Activated T-helper 17 cell treated with anti-CD3 and anti-CD28 coated beads, Interleukin-2, amount 50 U/mL, for 72 hours (primary cell): ENCODE data around the gene FBXW5. TPM values are rescaled to one million over a fixed set of nuclear protein-coding genes. Genes with fewer than 3 reads are reported as not detected.

Experiments
- ATAC-seq: fragments of 150-1000 bp; cut with Tn5 transposase; replicated peaks from 2 replicates; pipeline ENCODE4 v1.10.0; 2021; ENCODE audit warnings: mild to moderate bottlenecking, moderate library complexity
- H3K27ac Mint-ChIP-seq: one replicate; pipeline ENCODE4 v1.8.0; 2022; ENCODE audit warnings: mixed read lengths
- H3K27me3 Mint-ChIP-seq: one replicate; pipeline ENCODE4 v1.8.0; 2022; ENCODE audit warnings: mixed read lengths
- H3K36me3 Mint-ChIP-seq: one replicate; pipeline ENCODE4 v1.8.0; 2022; ENCODE audit warnings: low read depth, mild to moderate bottlenecking, mixed read lengths
- H3K4me1 Mint-ChIP-seq: one replicate; pipeline ENCODE4 v1.8.0; 2022; ENCODE audit warnings: mixed read lengths
- H3K4me3 Mint-ChIP-seq: one replicate; pipeline ENCODE4 v1.8.0; 2022; ENCODE audit warnings: mild to moderate bottlenecking, mixed read lengths
- H3K9me3 Mint-ChIP-seq: one replicate; pipeline ENCODE4 v1.8.0; 2022; ENCODE audit warnings: mixed read lengths
- total RNA-seq, 2 donors: library from RNA; stranded (reverse); gene quantifications; one replicate each; pipeline ENCODE4 v1.2.3, GENCODE V29; 2022

Gene FBXW5
- total RNA-seq, 2 donors from 2014 or later, result 91.0 to 99.2 TPM

GRCh38 chr9:136942112-136942880, 2.2 kb downstream of the FBXW5 start:
- peak overlapping the region; percentile 58 for H3K4me3 Mint-ChIP-seq
- H3K9me3 Mint-ChIP-seq, result no peaks in the 10 kb centered on the region
- H3K36me3 Mint-ChIP-seq, result peaks cover 38% of the 10 kb centered on the region
- H3K4me1 Mint-ChIP-seq, result peaks cover 6% of the 10 kb centered on the region
- ATAC-seq, result no peak
- no peak overlapping the region for H3K27ac Mint-ChIP-seq
- H3K27me3 Mint-ChIP-seq, result no peaks in the 10 kb centered on the region

GRCh38 chr9:136941231-136942111, 3.1 kb downstream of the FBXW5 start:
- peaks cover 6% of the 10 kb centered on the region for H3K4me1 Mint-ChIP-seq
- ATAC-seq, result no peak
- no peak overlapping the region for H3K4me3 Mint-ChIP-seq

GRCh38 chr9:136940526-136941230, 3.9 kb downstream of the FBXW5 start:
- no peak overlapping the region for H3K27ac Mint-ChIP-seq
- H3K36me3 Mint-ChIP-seq, result peaks cover 38% of the 10 kb centered on the region
- no peak for ATAC-seq
- H3K4me3 Mint-ChIP-seq, result no peak overlapping the region
- H3K27me3 Mint-ChIP-seq, result no peaks in the 10 kb centered on the region
- peaks cover 6% of the 10 kb centered on the region for H3K4me1 Mint-ChIP-seq
- no peaks in the 10 kb centered on the region for H3K9me3 Mint-ChIP-seq

More at GRCh38 chr9:136941231-136942111, 3.1 kb downstream of the FBXW5 start:
- Mint-ChIP-seq H3K27ac (no peak overlapping the region), H3K36me3 (peaks cover 38% of the 10 kb centered on the region), H3K27me3 (no peaks in the 10 kb centered on the region), H3K9me3 (no peaks in the 10 kb centered on the region)

DNA sequence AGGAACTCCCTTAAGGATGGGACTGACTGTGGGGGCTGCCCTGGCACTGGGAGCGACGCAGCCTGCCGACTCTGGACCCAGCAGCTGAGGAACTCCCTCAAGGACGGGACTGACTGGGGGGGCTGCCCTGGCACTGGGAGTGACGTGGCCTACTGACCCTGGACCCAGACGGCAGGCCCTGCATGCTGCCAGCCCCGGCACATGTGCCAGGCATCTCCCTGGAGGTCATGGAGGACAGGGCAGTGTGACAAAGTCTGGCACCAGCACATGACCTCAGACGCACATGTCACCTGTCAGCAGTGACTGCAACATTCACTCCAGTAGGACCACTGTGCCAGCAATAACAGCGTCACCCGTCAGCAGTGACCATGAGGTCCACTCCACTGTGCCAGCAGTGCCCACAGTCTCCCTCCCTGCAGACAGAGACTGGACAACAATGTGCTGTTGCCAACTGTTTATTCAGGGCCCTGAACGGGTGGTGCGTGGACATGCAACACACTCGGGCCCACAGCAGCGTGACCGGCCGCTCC, 4.5 kb downstream of the FBXW5 start:
- Mint-ChIP-seq H3K27me3 (no peaks in the 10 kb centered on the region), H3K27ac (no peak overlapping the region), H3K4me1 (peaks cover 6% of the 10 kb centered on the region), H3K36me3 (peaks cover 38% of the 10 kb centered on the region), H3K4me3 (no peak overlapping the region), H3K9me3 (no peaks in the 10 kb centered on the region)
- no peak for ATAC-seq

DNA sequence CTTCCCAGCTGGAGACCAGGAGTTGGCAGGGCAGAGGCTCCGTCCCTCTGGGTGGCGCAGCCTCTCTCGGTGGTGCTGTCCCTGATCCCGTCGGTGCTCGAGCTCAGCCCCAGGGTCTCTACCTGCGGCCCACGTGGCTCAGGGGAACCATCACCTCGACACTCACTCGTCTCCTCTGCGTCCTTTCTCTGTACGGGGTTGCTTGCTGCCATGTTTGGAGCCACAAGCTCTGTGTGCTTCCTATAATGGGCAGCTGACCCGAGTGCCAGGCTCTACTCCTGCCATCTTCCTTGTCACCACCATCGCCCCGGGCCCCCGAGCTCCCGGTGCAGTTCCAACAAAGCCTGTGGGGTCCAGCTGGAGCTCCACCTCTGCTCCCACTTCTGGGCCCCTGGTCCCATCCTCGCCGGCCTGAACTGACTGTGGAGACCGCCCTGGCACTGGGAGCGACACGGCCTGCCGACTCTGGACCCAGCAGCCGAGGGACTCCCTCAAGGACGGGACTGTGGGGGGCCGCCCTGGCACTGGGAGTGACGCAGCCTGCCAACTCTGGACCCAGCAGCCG, 5.0 kb downstream of the FBXW5 start:
- Mint-ChIP-seq H3K4me3 (no peak overlapping the region), H3K27me3 (no peaks in the 10 kb centered on the region), H3K4me1 (peaks cover 6% of the 10 kb centered on the region), H3K27ac (peak overlapping the region; percentile 61), H3K36me3 (peaks cover 38% of the 10 kb centered on the region), H3K9me3 (no peaks in the 10 kb centered on the region)
- ATAC-seq, result no peak

- ATAC-seq, result no peak
- H3K4me1 Mint-ChIP-seq, result peaks cover 14% of the 10 kb centered on the region
- H3K27ac Mint-ChIP-seq, result peak overlapping the region; percentile 25
- no peaks in the 10 kb centered on the region for H3K27me3 Mint-ChIP-seq
- no peaks in the 10 kb centered on the region for H3K9me3 Mint-ChIP-seq
- H3K4me3 Mint-ChIP-seq, result no peak overlapping the region
- peaks cover 35% of the 10 kb centered on the region for H3K36me3 Mint-ChIP-seq
Measured at GRCh38 chr9:136937186-136938001, 7.1 kb downstream of the FBXW5 start.

GRCh38 chr9:136936645-136937170, 7.8 kb downstream of the FBXW5 start:
- Mint-ChIP-seq H3K4me3 (no peak overlapping the region), H3K27ac (no peak overlapping the region), H3K4me1 (peaks cover 20% of the 10 kb centered on the region), H3K9me3 (no peaks in the 10 kb centered on the region), H3K27me3 (no peaks in the 10 kb centered on the region), H3K36me3 (peaks cover 36% of the 10 kb centered on the region)
- no peak for ATAC-seq

- H3K36me3 Mint-ChIP-seq, result peaks cover 38% of the 10 kb centered on the region
- H3K4me1 Mint-ChIP-seq, result peaks cover 22% of the 10 kb centered on the region
- H3K9me3 Mint-ChIP-seq, result no peaks in the 10 kb centered on the region
- no peak for ATAC-seq
- H3K4me3 Mint-ChIP-seq, result no peak overlapping the region
- no peaks in the 10 kb centered on the region for H3K27me3 Mint-ChIP-seq
- no peak overlapping the region for H3K27ac Mint-ChIP-seq
Measured at GRCh38 chr9:136935651-136936050, 8.9 kb downstream of the FBXW5 start.

DNA sequence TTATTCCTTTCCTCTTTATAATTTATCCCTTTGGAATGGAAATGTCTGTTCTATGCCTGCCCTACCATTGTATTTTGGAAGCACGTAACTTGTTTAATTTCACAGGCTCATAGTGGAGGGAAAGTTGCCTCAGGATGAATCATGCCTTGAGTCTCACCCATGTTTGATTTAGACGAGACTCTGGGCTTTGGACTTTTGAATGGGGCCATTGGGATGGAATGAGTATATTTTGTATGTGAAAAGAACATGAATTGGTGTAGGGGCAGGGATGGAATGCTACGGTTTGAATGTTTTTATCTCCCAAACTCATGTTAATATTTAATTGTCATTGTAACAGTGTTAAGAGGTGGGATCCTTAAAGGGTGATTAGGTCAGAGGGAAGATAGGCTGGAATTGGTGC, 10.3 kb downstream of the FBXW5 start:
- ATAC-seq, result no peak
- Mint-ChIP-seq H3K27me3 (no peaks in the 10 kb centered on the region), H3K36me3 (peaks cover 47% of the 10 kb centered on the region), H3K27ac (no peak overlapping the region), H3K4me3 (no peak overlapping the region), H3K4me1 (peaks cover 20% of the 10 kb centered on the region), H3K9me3 (no peaks in the 10 kb centered on the region)

DNA sequence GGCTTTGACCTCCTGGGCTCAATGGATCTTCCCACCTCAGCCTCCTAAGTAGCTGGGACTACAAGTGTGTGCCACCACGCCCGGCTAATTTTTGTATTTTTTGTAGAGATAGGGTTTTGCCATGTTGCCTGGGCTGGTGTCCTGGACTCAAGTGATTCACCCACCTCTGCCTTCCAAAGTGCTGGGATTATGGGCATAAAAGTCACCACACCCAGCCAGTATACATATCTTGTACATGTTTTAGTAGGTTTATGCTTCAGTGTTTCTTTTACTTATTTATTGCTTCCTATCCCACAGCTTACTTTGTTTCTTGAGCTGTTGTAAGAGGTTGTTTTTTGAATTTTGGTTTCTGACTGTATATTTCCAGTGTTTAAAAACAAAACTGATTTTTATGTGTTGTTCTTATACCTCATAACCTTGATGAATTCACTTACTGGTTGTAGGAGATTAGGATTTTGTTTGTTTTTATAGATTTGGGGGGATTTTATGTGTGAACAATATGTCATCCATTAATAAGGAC, 12.9 kb downstream of the FBXW5 start:
- H3K4me1 Mint-ChIP-seq, result peaks cover 20% of the 10 kb centered on the region
- ATAC-seq, result peak; percentile 52
- peak overlapping the region; percentile 43 for H3K4me3 Mint-ChIP-seq
- H3K36me3 Mint-ChIP-seq, result peaks cover 62% of the 10 kb centered on the region
- no peaks in the 10 kb centered on the region for H3K27me3 Mint-ChIP-seq
- no peaks in the 10 kb centered on the region for H3K9me3 Mint-ChIP-seq
- peak overlapping the region; percentile 86 for H3K27ac Mint-ChIP-seq

GRCh38 chr9:136930014-136930413, 14.5 kb downstream of the FBXW5 start:
- ATAC-seq, result no peak
- Mint-ChIP-seq H3K9me3 (no peaks in the 10 kb centered on the region), H3K4me1 (peaks cover 20% of the 10 kb centered on the region), H3K4me3 (no peak overlapping the region), H3K27me3 (no peaks in the 10 kb centered on the region), H3K27ac (peak overlapping the region; percentile 31), H3K36me3 (peaks cover 73% of the 10 kb centered on the region)

DNA sequence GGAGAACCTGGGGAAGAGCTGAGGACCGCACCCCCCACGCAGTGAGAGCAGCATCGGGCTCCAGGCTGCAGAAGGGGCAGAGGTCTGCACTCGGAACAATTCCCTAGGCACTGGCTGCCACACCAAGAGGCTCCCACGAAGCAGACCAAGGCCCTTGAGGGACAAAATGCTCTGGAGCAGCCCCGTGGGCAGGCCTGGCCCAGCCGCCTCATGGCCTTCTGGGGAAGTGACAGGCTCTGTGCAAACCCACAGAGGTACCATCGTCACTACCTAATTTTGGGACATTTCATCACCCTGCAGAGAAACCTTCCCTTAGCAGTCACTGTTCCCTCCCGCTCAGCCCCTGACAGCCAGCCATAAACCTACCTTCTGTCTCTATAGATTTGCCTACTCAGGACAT, 15.9 kb downstream of the FBXW5 start:
- Mint-ChIP-seq H3K27ac (peak overlapping the region; percentile 54), H3K36me3 (peaks cover 87% of the 10 kb centered on the region), H3K4me1 (peaks cover 20% of the 10 kb centered on the region), H3K9me3 (no peaks in the 10 kb centered on the region), H3K4me3 (no peak overlapping the region), H3K27me3 (no peaks in the 10 kb centered on the region)
- peak; percentile 13 for ATAC-seq
